Activated B cell treated with CpG ODN at 0.5 μM for 24 hours (primary cell): Measurements from ENCODE around the gene MRPL9. TPM values are rescaled to one million over a fixed set of nuclear protein-coding genes. Genes with fewer than 3 reads are reported as not detected.
"Not testable (repeated sequence)": the region's sequence is repeated elsewhere in the genome, so short reads cannot be mapped to it uniquely, and the experiment has no call there.

Experiments
- ATAC-seq: fragments of 200-7000 bp; cut with Tn5 transposase; one replicate; pipeline ENCODE4 v1.10.0; 2021; ENCODE audit warnings: low read depth, mild to moderate bottlenecking, moderate library complexity
- CTCF ChIA-PET: fragments of 350-600 bp; sonication (Branson Sonifier 250); formaldehyde crosslinking; loops from one replicate; lab custom pipeline; 2021; ENCODE audit warnings: antibody characterized with exemption; lab: Charles Lee
- POLR2A ChIA-PET: fragments of 350-600 bp; sonication (Branson Sonifier 250); formaldehyde crosslinking; loops from one replicate; lab custom pipeline; 2021; ENCODE audit warnings: antibody characterized with exemption; lab: Charles Lee
- DNase-seq: peaks from one replicate; pipeline ENCODE4 v3.0.0; 2022
- H3K27ac Mint-ChIP-seq: one replicate; pipeline ENCODE4 v1.8.0; 2020; ENCODE audit warnings: mixed read lengths
- H3K27me3 Mint-ChIP-seq: one replicate; pipeline ENCODE4 v1.8.0; 2021; ENCODE audit warnings: mixed read lengths
- H3K36me3 Mint-ChIP-seq: one replicate; pipeline ENCODE4 v1.8.0; 2021; ENCODE audit warnings: low read depth, mixed read lengths
- H3K4me1 Mint-ChIP-seq: one replicate; pipeline ENCODE4 v1.8.0; 2021; ENCODE audit warnings: mixed read lengths
- H3K4me3 Mint-ChIP-seq: one replicate; pipeline ENCODE4 v1.8.0; 2020; ENCODE audit warnings: mild to moderate bottlenecking, mixed read lengths
- H3K9me3 Mint-ChIP-seq: one replicate; pipeline ENCODE4 v1.8.0; 2020; ENCODE audit warnings: mixed read lengths
- CTCF ChIP-seq: fragments of 200-600 bp; IDR thresholded peaks from one replicate; pipeline ENCODE4 v1.8.0; 2022; ENCODE audit warnings: antibody characterized with exemption, mild to moderate bottlenecking
- intact Hi-C: fragments of 100-400 bp; cut with micrococcal nuclease; formaldehyde crosslinking; loops from one replicate; pipeline ENCODE4 v1.15.1; 2024
- total RNA-seq: library from RNA; stranded (reverse); gene quantifications from 2 replicates; pipeline ENCODE4 v1.2.3, GENCODE V29; 2022

MRPL9 gene
- total RNA-seq, 1 donor from 2014 or later, result 96.2 TPM

GRCh38 chr1:151787689-151788088, 24.4 kb upstream of the MRPL9 start:
- Mint-ChIP-seq H3K27me3 (peaks cover 3% of the 10 kb centered on the region), H3K27ac (no peak overlapping the region), H3K4me3 (no peak overlapping the region), H3K4me1 (peaks cover 21% of the 10 kb centered on the region), H3K9me3 (no peaks in the 10 kb centered on the region), H3K36me3 (peaks cover 10% of the 10 kb centered on the region)
- ChIA-PET CTCF (no interaction called here), POLR2A (interaction anchor here (0.6 kb wide), 2 partner anchors 27 to 122 kb away, joined by 3 read pairs; partner anchors contain the start of gene THEM4)
- intact Hi-C loops, result no loop called here
- no peak for TF ChIP-seq CTCF
- no peak for DNase-seq
- no peak for ATAC-seq

- intact Hi-C loops, result no loop called here
- H3K4me3 Mint-ChIP-seq, result no peak overlapping the region
- no peak overlapping the region for H3K27ac Mint-ChIP-seq
- H3K4me1 Mint-ChIP-seq, result no peaks in the 10 kb centered on the region
- DNase-seq (no peak), ATAC-seq (no peak)
- no peak for TF ChIP-seq CTCF
- CTCF ChIA-PET, result no interaction called here
- peaks cover 27% of the 10 kb centered on the region for H3K36me3 Mint-ChIP-seq
- POLR2A ChIA-PET, result no interaction called here
- peaks cover 3% of the 10 kb centered on the region for H3K27me3 Mint-ChIP-seq
- H3K9me3 Mint-ChIP-seq, result no peaks in the 10 kb centered on the region
Measured at GRCh38 chr1:151783796-151784195, 20.5 kb upstream of the MRPL9 start.

GRCh38 chr1:151782741-151783140, 19.4 kb upstream of the MRPL9 start:
- Mint-ChIP-seq H3K4me1 (no peaks in the 10 kb centered on the region), H3K9me3 (no peaks in the 10 kb centered on the region), H3K4me3 (no peak overlapping the region), H3K27me3 (peaks cover 3% of the 10 kb centered on the region), H3K27ac (no peak overlapping the region), H3K36me3 (peaks cover 36% of the 10 kb centered on the region)
- CTCF ChIA-PET, result no interaction called here
- intact Hi-C loops, result no loop called here
- POLR2A ChIA-PET, result no interaction called here
- no peak for TF ChIP-seq CTCF
- ATAC-seq (no peak), DNase-seq (no peak)

GRCh38 chr1:151782026-151782425, 18.7 kb upstream of the MRPL9 start:
- ATAC-seq, DNase-seq, H3K4me3 Mint-ChIP-seq, CTCF ChIA-PET, POLR2A ChIA-PET, H3K9me3 Mint-ChIP-seq, H3K27ac Mint-ChIP-seq, intact Hi-C loops, H3K4me1 Mint-ChIP-seq, H3K27me3 Mint-ChIP-seq: not testable (repeated sequence)
- H3K36me3 Mint-ChIP-seq, result peaks cover 38% of the 10 kb centered on the region

- H3K27ac Mint-ChIP-seq, CTCF ChIA-PET, H3K9me3 Mint-ChIP-seq, H3K4me3 Mint-ChIP-seq, H3K4me1 Mint-ChIP-seq, intact Hi-C loops, ATAC-seq, H3K27me3 Mint-ChIP-seq, DNase-seq: not testable (repeated sequence)
- POLR2A ChIA-PET, result interaction anchor here (0.6 kb wide), 1 partner anchor 9 kb away, joined by 5 read pairs; no protein-coding TSS in a partner anchor
- peaks cover 49% of the 10 kb centered on the region for H3K36me3 Mint-ChIP-seq
Measured at GRCh38 chr1:151780736-151781135, 17.4 kb upstream of the MRPL9 start.

- no peak for TF ChIP-seq CTCF
- DNase-seq (no peak), ATAC-seq (no peak)
- ChIA-PET POLR2A (interaction anchor here (0.7 to 1.0 kb wide), 2 partner anchors 17 to 297 kb away, joined by 3 to 5 read pairs; partner anchors contain the start of gene MRPL9), CTCF (no interaction called here)
- intact Hi-C loops, result no loop called here
- Mint-ChIP-seq H3K9me3 (no peaks in the 10 kb centered on the region), H3K36me3 (peaks cover 55% of the 10 kb centered on the region), H3K27me3 (no peaks in the 10 kb centered on the region), H3K4me1 (no peaks in the 10 kb centered on the region), H3K27ac (no peak overlapping the region), H3K4me3 (no peak overlapping the region)
Measured at GRCh38 chr1:151779852-151780251, 16.6 kb upstream of the MRPL9 start.
